ENCODE data around the gene CDH8.

- TF ChIP-seq CTCF (conservative IDR thresholded peaks at IDR 0.05) (no peak), EZH2 (IDR thresholded peaks at IDR 0.05; ENCODE audit: low read depth) (no peak)
Measured at GRCh38 chr16:61921373-61921772, 114.9 kb downstream of the CDH8 start.
